Ishikawa (cell line): ENCODE results near the gene ASB16.

Experiments used
- CEBPB ChIP-seq: IDR thresholded peaks from 2 replicates; pipeline ENCODE4 v1.6.1; 2012
- EGR1 ChIP-seq: IDR thresholded peaks from 2 replicates; pipeline ENCODE4 v1.6.1; 2012
- EP300 ChIP-seq: IDR thresholded peaks from 2 replicates; pipeline ENCODE4 v1.6.1; 2012; ENCODE audit warnings: borderline replicate concordance
- FOXM1 ChIP-seq: IDR thresholded peaks from 2 replicates; pipeline ENCODE4 v1.6.1; 2012; ENCODE audit warnings: low read depth, borderline replicate concordance
- RAD21 ChIP-seq: IDR thresholded peaks from 2 replicates; pipeline ENCODE4 v1.6.1; 2012; ENCODE audit warnings: low read depth
- TAF1 ChIP-seq: IDR thresholded peaks from 2 replicates; pipeline ENCODE4 v1.6.1; 2012; ENCODE audit warnings: low read depth, mild to moderate bottlenecking
- TCF12 ChIP-seq: IDR thresholded peaks from 2 replicates; pipeline ENCODE4 v1.6.1; 2012; ENCODE audit warnings: low read depth
- TEAD4 ChIP-seq: IDR thresholded peaks from 2 replicates; pipeline ENCODE4 v1.6.1; 2012
- YY1 ChIP-seq: IDR thresholded peaks from 2 replicates; pipeline ENCODE4 v1.6.1; 2012; ENCODE audit warnings: low read depth
- ZBTB7A ChIP-seq: IDR thresholded peaks from 2 replicates; pipeline ENCODE4 v1.6.1; 2012; ENCODE audit warnings: low read depth
- TF ChIP-seq, protein P1 (sequence below): IDR thresholded peaks from 2 replicates; pipeline ENCODE4 v1.6.1; 2012; ENCODE audit warnings: low read depth, mild to moderate bottlenecking
- TF ChIP-seq, protein P2 (sequence below): IDR thresholded peaks from 2 replicates; pipeline ENCODE4 v1.6.1; 2012
- TF ChIP-seq, protein P3 (sequence below): IDR thresholded peaks from 2 replicates; pipeline ENCODE4 v1.6.1; 2012

DNA sequence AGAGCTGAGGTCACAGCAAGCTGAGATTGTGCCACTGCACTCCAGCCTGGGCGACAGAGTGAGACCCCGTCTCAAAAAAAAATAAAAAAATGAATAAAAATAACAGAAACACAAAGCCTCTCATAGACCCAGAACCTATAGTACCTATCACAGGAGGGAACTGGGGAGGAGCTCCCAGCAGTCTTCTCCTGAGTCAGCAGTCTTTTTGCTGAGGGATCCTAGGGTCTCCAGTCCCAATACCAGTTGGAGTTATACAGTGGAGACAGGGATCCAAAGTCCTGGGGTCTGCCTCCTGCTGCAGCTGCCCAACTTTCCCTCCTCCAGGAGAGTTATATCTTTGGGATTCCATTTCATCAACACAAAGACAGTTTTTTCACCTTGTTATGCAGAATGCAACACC, 12.5 kb downstream of the ASB16 start:
- no peak for TF ChIP-seq EGR1
- TF ChIP-seq FOXM1, result no peak
- TF ChIP-seq, protein P1, sequence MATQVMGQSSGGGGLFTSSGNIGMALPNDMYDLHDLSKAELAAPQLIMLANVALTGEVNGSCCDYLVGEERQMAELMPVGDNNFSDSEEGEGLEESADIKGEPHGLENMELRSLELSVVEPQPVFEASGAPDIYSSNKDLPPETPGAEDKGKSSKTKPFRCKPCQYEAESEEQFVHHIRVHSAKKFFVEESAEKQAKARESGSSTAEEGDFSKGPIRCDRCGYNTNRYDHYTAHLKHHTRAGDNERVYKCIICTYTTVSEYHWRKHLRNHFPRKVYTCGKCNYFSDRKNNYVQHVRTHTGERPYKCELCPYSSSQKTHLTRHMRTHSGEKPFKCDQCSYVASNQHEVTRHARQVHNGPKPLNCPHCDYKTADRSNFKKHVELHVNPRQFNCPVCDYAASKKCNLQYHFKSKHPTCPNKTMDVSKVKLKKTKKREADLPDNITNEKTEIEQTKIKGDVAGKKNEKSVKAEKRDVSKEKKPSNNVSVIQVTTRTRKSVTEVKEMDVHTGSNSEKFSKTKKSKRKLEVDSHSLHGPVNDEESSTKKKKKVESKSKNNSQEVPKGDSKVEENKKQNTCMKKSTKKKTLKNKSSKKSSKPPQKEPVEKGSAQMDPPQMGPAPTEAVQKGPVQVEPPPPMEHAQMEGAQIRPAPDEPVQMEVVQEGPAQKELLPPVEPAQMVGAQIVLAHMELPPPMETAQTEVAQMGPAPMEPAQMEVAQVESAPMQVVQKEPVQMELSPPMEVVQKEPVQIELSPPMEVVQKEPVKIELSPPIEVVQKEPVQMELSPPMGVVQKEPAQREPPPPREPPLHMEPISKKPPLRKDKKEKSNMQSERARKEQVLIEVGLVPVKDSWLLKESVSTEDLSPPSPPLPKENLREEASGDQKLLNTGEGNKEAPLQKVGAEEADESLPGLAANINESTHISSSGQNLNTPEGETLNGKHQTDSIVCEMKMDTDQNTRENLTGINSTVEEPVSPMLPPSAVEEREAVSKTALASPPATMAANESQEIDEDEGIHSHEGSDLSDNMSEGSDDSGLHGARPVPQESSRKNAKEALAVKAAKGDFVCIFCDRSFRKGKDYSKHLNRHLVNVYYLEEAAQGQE, result no peak
- TF ChIP-seq, protein P2, sequence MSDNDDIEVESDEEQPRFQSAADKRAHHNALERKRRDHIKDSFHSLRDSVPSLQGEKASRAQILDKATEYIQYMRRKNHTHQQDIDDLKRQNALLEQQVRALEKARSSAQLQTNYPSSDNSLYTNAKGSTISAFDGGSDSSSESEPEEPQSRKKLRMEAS, result no peak
- no peak for TF ChIP-seq RAD21
- TF ChIP-seq YY1, result no peak
- TF ChIP-seq TEAD4, result no peak
- TF ChIP-seq, protein P3, sequence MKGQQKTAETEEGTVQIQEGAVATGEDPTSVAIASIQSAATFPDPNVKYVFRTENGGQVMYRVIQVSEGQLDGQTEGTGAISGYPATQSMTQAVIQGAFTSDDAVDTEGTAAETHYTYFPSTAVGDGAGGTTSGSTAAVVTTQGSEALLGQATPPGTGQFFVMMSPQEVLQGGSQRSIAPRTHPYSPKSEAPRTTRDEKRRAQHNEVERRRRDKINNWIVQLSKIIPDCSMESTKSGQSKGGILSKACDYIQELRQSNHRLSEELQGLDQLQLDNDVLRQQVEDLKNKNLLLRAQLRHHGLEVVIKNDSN, result no peak
- TF ChIP-seq ZBTB7A, result no peak
- TF ChIP-seq EP300, result no peak
- TF ChIP-seq CEBPB, result no peak
- no peak for TF ChIP-seq TCF12
- no peak for TF ChIP-seq TAF1
